Astrocyte of the spinal cord (primary cell): ENCODE results near the gene KRABD2.

ENCODE experiments used
- DNase-seq: peaks from one replicate; pipeline ENCODE4 v3.0.0; 2011; ENCODE audit warnings: low read depth, low spot score
- H3K4me3 ChIP-seq: 2 replicates; pipeline ENCODE4 v1.5.1; 2011; ENCODE audit warnings: low read depth, mild to moderate bottlenecking, low read length, moderate library complexity
- CTCF ChIP-seq: IDR thresholded peaks from 2 replicates; pipeline ENCODE4 v1.5.1; 2012; ENCODE audit warnings: low read depth, mild to moderate bottlenecking, low read length, inconsistent platforms
- in situ Hi-C: cut with HindIII; loops from 2 replicates; pipeline ENCODE4 v1.10.0; 2017; ENCODE audit warnings: low sequenced_read_pairs

The KRABD2 gene

GRCh38 chr17:8376271-8377067 is at the start of gene KRABD2:
TSS of gene KRABD2 (minus strand) at chr17:8376704.
- DNase-seq: peak; percentile 82
- H3K4me3 ChIP-seq: peak within 1 kb of the TSS; percentile 83
- peak; percentile 70 for TF ChIP-seq CTCF
- in situ Hi-C loops: no loop called here

DNA sequence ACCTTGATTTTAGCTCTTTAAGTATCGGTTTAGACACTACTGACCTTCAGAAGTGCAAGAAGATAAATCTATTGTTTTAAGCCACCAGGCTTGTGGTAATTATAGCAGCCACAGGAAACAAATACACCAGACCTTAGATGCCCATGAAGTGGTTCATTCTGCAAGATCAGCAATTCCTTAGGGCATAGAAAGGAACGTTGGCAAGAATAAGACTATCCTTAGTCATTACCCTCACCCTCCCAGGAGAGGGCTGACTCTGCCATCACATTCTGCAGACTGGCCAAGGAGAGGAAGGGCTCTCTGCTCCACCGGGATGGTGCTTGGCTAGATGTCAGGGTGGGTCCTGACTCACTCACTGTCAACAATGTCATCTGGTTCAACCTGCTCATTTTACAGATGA is 45.1 kb upstream of the KRABD2 start:
- no peak overlapping the region for H3K4me3 ChIP-seq
- DNase-seq: no peak
- TF ChIP-seq CTCF: no peak
- in situ Hi-C loops: no loop called here

DNA sequence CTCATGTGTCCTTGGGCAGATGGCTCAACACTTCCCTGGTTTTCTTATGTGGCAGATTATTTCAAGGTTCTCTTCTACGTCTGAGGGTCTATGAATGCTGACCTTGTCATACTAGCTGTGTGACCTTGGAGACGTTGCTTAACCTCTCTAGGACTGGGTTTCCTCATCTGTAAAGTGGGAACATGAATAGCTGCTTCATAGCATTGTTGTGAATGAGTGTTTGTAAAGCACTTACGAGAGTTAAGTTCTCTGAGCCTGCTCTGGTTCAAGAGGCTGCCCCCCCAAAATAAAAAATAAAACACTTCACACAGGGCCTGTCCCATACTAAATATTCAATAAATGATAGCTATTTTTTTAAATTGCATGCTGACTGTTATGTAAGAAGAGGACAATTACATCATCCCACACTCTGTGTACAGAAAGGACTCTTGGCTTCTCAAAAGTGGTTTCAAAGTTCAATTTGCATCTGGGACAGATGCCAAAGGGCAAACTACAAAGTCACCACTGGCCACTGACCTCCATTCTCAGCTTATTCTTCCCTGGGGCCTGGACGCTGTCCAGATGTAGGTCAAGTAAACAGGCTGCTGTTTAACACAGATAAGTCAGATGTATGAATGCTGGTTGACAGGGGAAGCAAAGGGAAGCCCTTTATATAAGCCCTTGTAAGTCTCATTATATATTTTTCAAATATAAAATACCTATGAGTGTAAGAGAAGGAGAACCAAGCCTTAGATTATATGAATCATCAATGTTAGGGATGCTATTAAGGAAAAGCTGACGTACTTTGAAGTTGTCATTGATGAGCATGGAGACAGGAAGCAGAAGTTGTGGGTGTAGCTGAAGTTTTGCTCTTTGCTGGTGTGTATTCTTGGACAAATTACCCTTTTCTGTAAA is 43.8 kb upstream of the KRABD2 start:
- H3K4me3 ChIP-seq: no peak overlapping the region
- DNase-seq: peak; percentile 65
- in situ Hi-C loops: no loop called here
- no peak for TF ChIP-seq CTCF

- no peak for DNase-seq
- in situ Hi-C loops: no loop called here
- H3K4me3 ChIP-seq: no peak overlapping the region
- no peak for TF ChIP-seq CTCF
These were observed 42.8 kb upstream of the KRABD2 start for GRCh38 chr17:8419305-8419704.

DNA sequence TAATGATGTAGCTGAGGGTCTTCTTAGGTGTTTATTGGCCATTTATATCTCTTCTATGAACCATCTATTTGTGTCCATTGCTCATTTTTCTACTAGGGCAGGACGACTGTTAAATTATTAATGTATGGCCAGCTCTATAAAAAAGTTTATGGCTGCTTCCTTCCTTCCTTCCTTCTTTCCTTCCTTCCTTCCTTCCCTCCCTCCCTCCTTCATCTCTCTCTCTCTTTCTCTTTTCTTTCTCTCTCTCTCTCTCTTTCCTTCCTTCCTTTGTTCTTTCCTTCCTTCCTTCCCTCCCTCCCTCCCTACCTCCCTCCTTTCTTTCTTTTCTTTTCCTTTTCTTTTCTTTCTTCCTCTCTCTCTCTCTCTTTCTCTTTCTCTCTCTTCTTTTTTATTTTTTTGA is 42.0 kb upstream of the KRABD2 start:
- in situ Hi-C loops: no loop called here
- no peak for TF ChIP-seq CTCF
- H3K4me3 ChIP-seq: no peak overlapping the region

GRCh38 chr17:8417806-8418205 is 41.3 kb upstream of the KRABD2 start:
- in situ Hi-C loops: no loop called here
- no peak overlapping the region for H3K4me3 ChIP-seq
- no peak for DNase-seq
- TF ChIP-seq CTCF: no peak

More for the DNA sequence above, 42.0 kb upstream of the KRABD2 start:
- DNase-seq: no peak
